Esophagus muscularis mucosa (tissue), 3 donors: ENCODE results near the gene KLHL25.

ENCODE experiments used
- EP300 ChIP-seq: sonication (generic); formaldehyde crosslinking; IDR thresholded peaks from one replicate; pipeline ENCODE4 v1.6.1; 2017; ENCODE audit warnings: antibody characterized with exemption
- TF ChIP-seq, protein P1 (sequence below), 3 experiments: fragments of 200-600 bp in 2 of 3; fragments of 450-650 bp in 1 of 3; sonication (generic) in 2 of 3; IDR thresholded peaks; one replicate each; pipeline ENCODE4 v1.5.1; 2017 to 2019; ENCODE audit warnings: antibody characterized with exemption in 3 of 3, mild to moderate bottlenecking in 2 of 3, moderate library complexity in 1 of 3

DNA sequence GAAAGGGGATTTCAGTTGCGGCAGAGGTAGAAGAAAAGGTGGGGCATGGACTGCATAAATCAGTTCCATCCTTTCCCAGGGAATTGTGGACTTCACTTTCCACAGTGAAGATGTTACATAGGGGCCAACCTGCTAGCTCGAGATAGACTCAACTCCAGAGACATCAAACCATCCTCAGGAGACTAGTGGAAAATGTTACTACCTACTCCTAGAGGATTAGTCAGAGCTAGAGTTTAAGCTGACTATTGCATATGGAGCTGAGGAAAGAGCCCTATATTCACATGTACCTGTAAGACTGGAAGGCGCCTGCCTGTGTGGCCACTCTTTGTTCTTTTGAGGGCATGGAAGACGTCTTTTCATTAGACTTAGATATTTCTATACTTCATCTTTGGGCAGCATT, 69.2 kb downstream of the KLHL25 start:
- TF ChIP-seq EP300 = no peak
- TF ChIP-seq, protein P1, sequence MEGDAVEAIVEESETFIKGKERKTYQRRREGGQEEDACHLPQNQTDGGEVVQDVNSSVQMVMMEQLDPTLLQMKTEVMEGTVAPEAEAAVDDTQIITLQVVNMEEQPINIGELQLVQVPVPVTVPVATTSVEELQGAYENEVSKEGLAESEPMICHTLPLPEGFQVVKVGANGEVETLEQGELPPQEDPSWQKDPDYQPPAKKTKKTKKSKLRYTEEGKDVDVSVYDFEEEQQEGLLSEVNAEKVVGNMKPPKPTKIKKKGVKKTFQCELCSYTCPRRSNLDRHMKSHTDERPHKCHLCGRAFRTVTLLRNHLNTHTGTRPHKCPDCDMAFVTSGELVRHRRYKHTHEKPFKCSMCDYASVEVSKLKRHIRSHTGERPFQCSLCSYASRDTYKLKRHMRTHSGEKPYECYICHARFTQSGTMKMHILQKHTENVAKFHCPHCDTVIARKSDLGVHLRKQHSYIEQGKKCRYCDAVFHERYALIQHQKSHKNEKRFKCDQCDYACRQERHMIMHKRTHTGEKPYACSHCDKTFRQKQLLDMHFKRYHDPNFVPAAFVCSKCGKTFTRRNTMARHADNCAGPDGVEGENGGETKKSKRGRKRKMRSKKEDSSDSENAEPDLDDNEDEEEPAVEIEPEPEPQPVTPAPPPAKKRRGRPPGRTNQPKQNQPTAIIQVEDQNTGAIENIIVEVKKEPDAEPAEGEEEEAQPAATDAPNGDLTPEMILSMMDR (IDR thresholded peaks at IDR 0.05) = no peak
